ENCODE results near the gene IL17B.

IL17B gene

DNA sequence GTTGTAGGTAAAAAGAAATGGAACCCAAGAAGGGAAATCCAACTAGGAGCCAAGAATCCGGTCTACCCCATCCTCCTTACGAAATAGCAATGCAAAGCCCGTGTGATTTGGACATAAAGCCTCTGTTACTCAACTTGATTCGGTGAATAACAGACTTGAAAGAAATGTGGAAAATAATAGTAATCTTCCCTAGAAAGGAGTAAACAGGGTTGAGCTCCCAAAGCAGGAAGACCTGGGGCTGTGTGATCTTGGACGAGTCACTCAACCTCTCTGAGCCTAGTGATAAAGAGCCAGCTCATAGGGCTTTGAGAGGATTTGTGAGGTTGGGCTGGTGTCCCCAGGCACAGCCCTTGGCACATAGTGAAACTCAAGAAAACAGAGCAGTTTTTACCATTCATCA, 42.7 kb upstream of the IL17B start:
- TF ChIP-seq EZH2phosphoT487 (IDR thresholded peaks at IDR 0.05; ENCODE audit: low read length) (no peak), EZH2 (optimal IDR thresholded peaks at IDR 0.05; ENCODE audit: low read depth, low read length) (no peak)
- TF ChIP-seq, protein P1, sequence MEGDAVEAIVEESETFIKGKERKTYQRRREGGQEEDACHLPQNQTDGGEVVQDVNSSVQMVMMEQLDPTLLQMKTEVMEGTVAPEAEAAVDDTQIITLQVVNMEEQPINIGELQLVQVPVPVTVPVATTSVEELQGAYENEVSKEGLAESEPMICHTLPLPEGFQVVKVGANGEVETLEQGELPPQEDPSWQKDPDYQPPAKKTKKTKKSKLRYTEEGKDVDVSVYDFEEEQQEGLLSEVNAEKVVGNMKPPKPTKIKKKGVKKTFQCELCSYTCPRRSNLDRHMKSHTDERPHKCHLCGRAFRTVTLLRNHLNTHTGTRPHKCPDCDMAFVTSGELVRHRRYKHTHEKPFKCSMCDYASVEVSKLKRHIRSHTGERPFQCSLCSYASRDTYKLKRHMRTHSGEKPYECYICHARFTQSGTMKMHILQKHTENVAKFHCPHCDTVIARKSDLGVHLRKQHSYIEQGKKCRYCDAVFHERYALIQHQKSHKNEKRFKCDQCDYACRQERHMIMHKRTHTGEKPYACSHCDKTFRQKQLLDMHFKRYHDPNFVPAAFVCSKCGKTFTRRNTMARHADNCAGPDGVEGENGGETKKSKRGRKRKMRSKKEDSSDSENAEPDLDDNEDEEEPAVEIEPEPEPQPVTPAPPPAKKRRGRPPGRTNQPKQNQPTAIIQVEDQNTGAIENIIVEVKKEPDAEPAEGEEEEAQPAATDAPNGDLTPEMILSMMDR (IDR thresholded peaks at IDR 0.05; ENCODE audit: low read length) = no peak
- Histone ChIP-seq H4K20me1 (ENCODE audit: insufficient read depth, low read length) (no peaks in the 10 kb centered on the region), H3K27me3 (replicated peaks; ENCODE audit: insufficient read depth, low read length) (no peaks in the 10 kb centered on the region), H3K4me1 (ENCODE audit: low read length) (no peaks in the 10 kb centered on the region), H3K27ac (ENCODE audit: low read length) (no peak overlapping the region), H3K9ac (ENCODE audit: low read length) (no peak overlapping the region), H3K9me3 (replicated peaks; ENCODE audit: insufficient read depth, low read length) (no peaks in the 10 kb centered on the region), H3K4me3 (ENCODE audit: low read length) (no peak overlapping the region), H3K79me2 (ENCODE audit: low read length) (no peaks in the 10 kb centered on the region), H2AFZ (ENCODE audit: low read length) (no peak overlapping the region), H3K4me2 (ENCODE audit: low read depth, low read length) (no peak overlapping the region), H3K36me3 (replicated peaks; ENCODE audit: insufficient read depth, low read length) (no peaks in the 10 kb centered on the region), H3F3A (ENCODE audit: insufficient read depth, low read length) (no peaks in the 10 kb centered on the region), H3K9me2 (replicated peaks; ENCODE audit: insufficient read depth, low read length) (no peaks in the 10 kb centered on the region)
- DNase-seq = no peak

DNA sequence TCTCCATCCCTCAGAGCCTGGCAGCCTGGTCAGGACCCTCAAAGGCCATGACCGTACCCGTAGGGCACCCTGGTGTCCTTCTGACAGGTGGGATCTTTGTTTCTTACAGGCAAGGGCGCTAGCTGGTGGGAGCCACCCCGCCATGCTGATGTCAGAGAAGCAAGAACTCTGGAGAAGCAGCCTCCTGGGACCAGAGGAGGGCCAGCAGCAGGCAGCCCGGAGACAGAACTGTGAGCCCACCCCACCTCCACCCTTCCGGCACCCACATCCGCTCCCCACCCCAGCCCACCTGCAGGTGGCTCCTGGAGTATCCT, 42.2 kb upstream of the IL17B start:
- Histone ChIP-seq H3K9me3 (replicated peaks; ENCODE audit: insufficient read depth, low read length) (no peaks in the 10 kb centered on the region), H3K9ac (ENCODE audit: low read length) (no peak overlapping the region), H3F3A (ENCODE audit: insufficient read depth, low read length) (no peaks in the 10 kb centered on the region), H3K4me3 (ENCODE audit: low read length) (no peak overlapping the region), H3K27me3 (replicated peaks; ENCODE audit: insufficient read depth, low read length) (no peaks in the 10 kb centered on the region), H3K79me2 (ENCODE audit: low read length) (no peaks in the 10 kb centered on the region), H3K4me2 (ENCODE audit: low read depth, low read length) (no peak overlapping the region), H3K9me2 (replicated peaks; ENCODE audit: insufficient read depth, low read length) (no peaks in the 10 kb centered on the region), H2AFZ (ENCODE audit: low read length) (no peak overlapping the region), H4K20me1 (ENCODE audit: insufficient read depth, low read length) (no peaks in the 10 kb centered on the region), H3K4me1 (ENCODE audit: low read length) (no peaks in the 10 kb centered on the region), H3K36me3 (replicated peaks; ENCODE audit: insufficient read depth, low read length) (no peaks in the 10 kb centered on the region), H3K27ac (ENCODE audit: low read length) (no peak overlapping the region)
- TF ChIP-seq, protein P1 (IDR thresholded peaks at IDR 0.05; ENCODE audit: low read length) = no peak
- TF ChIP-seq EZH2 (optimal IDR thresholded peaks at IDR 0.05; ENCODE audit: low read depth, low read length) (no peak), EZH2phosphoT487 (IDR thresholded peaks at IDR 0.05; ENCODE audit: low read length) (no peak)
- DNase-seq = no peak

DNA sequence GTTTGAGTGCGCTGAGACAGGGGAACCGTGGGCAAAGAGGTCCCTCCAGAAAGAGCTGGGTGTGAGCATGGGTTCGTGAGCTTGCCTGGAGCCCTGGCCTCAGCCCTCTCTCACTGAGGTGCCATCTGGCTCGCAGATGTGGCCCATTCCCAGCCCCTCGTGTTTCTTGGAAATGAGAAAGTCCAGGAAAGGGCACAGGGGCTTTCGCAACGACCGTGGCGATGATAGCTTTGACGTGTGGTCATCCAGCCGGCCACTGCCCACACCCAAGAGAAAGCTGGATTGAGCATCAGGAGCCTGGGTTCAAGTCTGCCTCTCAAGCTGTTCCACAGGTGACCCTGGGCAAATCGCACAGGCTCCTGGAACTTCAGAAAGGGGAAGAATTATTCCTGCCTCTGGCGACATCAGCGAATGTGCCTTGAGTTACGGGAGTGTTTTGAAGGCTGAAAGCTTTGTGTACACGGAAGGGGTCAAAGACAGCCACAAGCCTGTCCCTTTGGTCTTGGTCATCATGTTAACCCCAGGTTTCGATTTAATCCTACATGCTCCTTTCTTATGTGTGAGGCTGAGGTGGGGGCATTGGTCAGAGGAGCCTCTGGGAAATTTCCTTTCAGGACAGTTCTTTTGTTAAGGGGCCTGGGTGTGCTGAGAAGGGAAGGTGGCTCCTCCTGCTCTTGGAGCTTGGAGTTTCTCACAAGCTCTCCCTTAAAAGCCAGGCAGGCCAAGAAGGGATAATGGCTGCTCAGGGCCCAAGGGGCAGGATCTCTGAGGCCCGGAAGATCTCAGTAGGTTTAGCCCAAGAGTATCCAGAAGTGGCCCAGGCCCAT, 41.7 kb upstream of the IL17B start:
- Histone ChIP-seq H3K4me3 (ENCODE audit: low read length) (no peak overlapping the region), H3F3A (ENCODE audit: insufficient read depth, low read length) (no peaks in the 10 kb centered on the region), H3K4me1 (ENCODE audit: low read length) (no peaks in the 10 kb centered on the region), H3K9ac (ENCODE audit: low read length) (no peak overlapping the region), H3K27ac (ENCODE audit: low read length) (no peak overlapping the region), H3K79me2 (ENCODE audit: low read length) (no peaks in the 10 kb centered on the region), H3K4me2 (ENCODE audit: low read depth, low read length) (no peak overlapping the region), H3K27me3 (replicated peaks; ENCODE audit: insufficient read depth, low read length) (no peaks in the 10 kb centered on the region), H3K9me3 (replicated peaks; ENCODE audit: insufficient read depth, low read length) (no peaks in the 10 kb centered on the region), H4K20me1 (ENCODE audit: insufficient read depth, low read length) (no peaks in the 10 kb centered on the region), H2AFZ (ENCODE audit: low read length) (no peak overlapping the region), H3K36me3 (replicated peaks; ENCODE audit: insufficient read depth, low read length) (no peaks in the 10 kb centered on the region), H3K9me2 (replicated peaks; ENCODE audit: insufficient read depth, low read length) (no peaks in the 10 kb centered on the region)
- no peak for DNase-seq
- TF ChIP-seq EZH2 (optimal IDR thresholded peaks at IDR 0.05; ENCODE audit: low read depth, low read length) (no peak), EZH2phosphoT487 (IDR thresholded peaks at IDR 0.05; ENCODE audit: low read length) (no peak)
- TF ChIP-seq, protein P1 (IDR thresholded peaks at IDR 0.05; ENCODE audit: low read length) = no peak
